HG02588 (cell line): ENCODE measurements around the gene DAAM1.

Experiments used
- ATAC-seq: cut with Tn5 transposase; IDR thresholded peaks from one replicate; pipeline ENCODE4 v1.9.1; 2021; ENCODE audit warnings: mild to moderate bottlenecking, moderate library complexity; ENCODE audit not compliant: unreplicated experiment

DAAM1 gene

GRCh38 chr14:59187118-59187517 lies 1.3 kb upstream of the DAAM1 start:
- no peak for ATAC-seq

GRCh38 chr14:59187802-59188460 lies 536 bp upstream of the DAAM1 start:
- ATAC-seq = peak; percentile 8

DNA sequence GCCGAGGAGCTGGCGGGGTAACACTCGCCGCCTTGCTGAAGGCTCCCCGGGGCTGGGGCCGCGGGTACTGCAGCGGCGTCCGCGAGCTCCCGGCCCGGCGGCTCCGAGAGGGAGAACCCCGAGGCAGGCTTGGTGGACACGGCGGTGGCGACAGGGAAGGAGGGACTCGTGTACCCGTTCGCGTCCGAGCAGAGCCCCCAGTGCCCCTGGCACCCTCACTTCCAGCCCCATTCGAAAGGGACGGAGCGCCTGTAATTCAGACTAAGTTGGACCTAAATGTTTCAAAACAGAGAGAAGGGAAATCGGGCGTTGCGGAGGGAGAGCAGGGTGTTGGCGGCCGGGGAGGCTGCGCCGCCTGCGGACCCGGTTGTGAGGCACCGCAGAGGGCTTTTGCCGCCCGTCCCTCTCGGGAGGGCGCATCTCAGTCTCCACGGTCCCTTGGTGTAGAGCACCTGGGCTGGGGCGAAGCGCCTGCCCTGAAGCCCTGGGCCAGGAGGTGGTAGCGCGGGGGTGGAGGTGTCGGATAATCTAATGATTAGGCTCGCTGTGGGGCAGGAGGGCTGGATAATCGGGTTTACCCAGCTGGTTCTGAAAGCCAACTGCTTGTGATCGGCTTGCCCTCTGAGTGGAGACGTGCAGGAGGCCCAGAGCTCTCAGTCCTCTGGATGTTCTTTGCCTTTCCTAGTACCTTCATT lies 771 bp downstream of the DAAM1 start:
- peak; percentile 7 for ATAC-seq

DNA sequence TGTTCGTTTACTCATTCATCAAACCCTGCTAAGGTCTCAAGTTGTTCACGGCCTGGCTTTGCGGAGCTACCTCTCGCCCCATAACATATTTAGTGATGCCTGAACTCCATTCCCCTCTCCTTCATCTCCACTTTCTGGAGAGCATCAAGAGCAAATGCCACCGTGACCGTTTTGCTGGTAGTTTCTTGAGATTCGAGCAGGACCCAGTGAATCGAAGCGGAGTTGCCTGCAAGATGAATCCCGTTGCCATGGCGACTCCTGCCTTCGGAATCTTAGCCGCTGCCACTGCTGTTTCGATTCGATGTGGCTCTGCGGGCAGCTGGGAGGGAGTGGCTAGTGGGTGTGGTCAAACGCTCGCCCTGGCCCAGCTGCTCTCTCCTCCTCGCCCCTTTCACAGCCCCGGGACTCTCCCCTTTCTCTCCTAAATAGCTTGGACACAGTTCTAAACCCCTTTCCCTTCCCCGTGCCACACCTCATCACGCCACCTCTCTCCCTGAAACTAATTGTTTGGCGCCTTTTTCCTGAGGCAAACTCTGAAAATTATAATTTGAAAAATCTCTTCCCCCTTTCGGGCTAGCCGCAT lies 1.4 kb downstream of the DAAM1 start:
- peak; percentile 49 for ATAC-seq

DNA sequence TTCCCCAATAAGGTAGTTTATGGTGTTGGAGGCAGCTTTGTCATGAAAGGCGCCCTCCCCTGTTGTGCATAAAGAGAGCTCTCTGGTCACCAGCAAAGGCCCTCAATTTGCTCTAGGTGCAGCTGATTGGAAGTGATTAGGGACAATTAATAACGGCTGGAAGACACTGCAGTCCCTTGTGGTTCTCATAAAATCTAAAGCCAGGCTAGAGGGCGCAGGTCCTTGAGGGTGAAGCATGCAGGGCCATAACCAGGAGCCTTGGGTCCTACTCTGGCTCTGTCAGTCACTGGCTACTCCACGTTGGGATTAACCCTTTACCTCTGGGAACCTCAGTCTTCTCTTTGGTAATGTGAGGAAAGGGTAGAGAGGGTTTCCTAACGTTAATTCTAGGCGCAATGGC lies 1.9 kb downstream of the DAAM1 start:
- ATAC-seq = no peak

GRCh38 chr14:59195912-59196311 lies 7.4 kb downstream of the DAAM1 start:
- no peak for ATAC-seq

GRCh38 chr14:59197695-59198262 lies 9.3 kb downstream of the DAAM1 start:
- ATAC-seq = no peak

GRCh38 chr14:59199205-59199604 lies 10.7 kb downstream of the DAAM1 start:
- ATAC-seq = no peak

DNA sequence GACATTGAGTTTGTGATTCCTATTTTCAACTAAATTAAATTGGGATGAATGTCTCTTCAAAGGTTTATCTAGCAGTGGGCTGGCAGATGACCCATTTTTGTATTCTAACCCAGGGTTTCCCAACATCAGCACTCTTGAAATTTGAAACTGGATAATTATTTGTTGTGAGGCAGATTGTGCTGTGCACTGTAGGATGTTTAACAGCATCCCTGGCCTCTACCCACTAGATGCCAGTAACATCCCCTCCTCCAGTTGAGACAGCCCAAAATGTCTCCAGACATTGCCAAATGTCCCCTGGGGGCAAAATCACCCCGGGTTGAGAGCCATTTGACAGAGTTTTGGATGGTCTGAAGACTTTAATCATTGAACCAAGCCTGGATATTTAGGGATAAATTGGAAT lies 11.1 kb downstream of the DAAM1 start:
- ATAC-seq = no peak

DNA sequence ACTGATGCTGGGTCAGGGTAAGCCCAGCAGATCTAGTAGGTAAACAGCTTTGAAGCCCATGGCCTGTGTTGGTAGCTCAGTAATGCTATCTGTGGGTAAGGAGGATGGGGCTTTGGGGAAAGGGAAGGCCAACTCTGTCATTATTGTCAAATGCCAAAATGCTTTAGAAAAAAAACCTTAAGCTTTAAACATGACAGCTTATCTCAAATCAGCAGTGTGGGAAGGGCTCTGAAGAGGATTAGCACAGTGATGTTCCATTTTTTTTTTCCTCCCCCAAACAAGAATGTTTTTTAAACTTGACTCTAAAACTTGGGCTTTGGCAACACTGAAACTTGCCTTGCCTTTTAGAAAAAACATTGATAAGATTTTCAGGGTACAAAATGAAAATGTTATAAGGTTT lies 11.7 kb downstream of the DAAM1 start:
- ATAC-seq = no peak

DNA sequence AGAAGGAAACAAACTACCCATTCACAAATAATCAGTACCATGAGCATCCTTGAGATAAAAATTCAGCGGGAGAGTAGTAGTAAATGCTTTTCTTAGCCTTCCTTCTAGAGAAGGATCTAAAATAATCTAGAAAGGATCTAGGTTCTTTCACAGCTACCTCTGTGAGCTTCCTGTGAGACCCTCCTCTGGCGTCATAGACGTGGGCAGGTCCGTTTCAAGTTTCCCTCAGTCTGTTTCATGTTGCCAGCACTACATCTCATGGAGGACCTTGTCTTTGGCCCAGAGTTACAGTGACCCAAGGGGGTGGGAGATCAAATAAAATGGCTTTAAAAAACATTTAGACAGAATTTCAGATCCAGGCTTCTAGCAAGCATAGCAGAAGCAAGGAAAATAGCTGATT lies 13.6 kb downstream of the DAAM1 start:
- no peak for ATAC-seq

GRCh38 chr14:59204305-59204704 lies 15.8 kb downstream of the DAAM1 start:
- ATAC-seq = no peak

DNA sequence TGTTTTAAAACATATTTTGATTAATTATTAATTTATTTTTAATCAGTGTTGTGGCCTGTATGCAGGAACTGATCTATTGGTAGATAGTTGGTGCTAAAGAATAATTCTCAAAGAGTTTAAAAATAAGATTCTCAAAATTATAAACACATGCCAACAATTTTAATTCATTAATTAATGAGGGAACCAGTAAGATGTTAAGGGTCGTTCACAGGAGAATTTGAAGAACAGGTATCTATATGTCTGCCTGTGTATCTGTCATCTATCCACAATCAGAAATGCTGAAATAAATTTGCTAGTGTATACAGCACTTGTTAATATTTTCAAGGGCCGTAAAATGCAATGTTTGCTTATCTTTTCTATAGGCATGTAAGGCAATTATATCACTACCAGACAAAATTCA lies 18.4 kb downstream of the DAAM1 start:
- ATAC-seq = no peak

DNA sequence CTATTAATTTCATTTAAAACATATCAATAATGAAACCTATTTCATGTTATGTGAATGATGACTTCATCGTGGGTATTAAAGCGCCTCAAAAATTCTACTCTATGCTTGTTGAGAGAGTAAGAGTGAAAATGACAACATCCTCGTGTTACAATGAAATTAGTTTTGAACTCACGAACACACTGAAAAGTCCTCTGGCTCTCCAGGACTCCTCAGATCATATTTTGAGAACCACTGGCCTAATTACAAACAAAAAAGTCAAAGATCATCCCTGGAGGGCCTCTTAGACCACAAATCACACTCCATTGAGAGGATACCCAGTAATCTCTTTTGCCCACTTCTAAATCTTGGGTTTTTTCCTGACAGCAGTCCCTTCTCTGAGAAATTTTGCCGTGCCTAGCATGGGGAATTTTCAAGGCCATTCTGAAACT lies 19.1 kb downstream of the DAAM1 start:
- no peak for ATAC-seq

GRCh38 chr14:59208224-59208814 lies 19.9 kb downstream of the DAAM1 start:
- ATAC-seq = peak; percentile 65

DNA sequence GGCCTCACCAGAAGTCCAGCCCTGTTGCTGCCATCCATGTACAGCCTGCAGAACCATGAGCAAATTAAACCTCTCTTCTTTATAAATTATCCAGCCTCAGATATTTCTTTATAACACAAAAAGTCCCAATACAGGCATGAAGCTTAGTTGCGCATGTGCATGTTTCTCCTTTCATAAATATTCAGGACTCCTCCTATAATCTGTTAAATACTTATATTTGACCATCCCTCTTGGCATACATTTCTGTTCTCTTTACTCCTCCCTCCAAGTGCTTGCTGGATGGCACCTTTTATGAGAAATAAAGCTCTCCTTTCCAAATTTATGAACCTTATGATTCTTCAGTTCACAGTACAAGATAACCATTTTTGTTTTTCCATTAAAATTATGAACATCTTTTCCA lies 20.5 kb downstream of the DAAM1 start:
- ATAC-seq = no peak

- ATAC-seq = no peak
Observed at GRCh38 chr14:59210621-59211020, 22.2 kb downstream of the DAAM1 start.

GRCh38 chr14:59213368-59214315 lies 25.2 kb downstream of the DAAM1 start:
- no peak for ATAC-seq

DNA sequence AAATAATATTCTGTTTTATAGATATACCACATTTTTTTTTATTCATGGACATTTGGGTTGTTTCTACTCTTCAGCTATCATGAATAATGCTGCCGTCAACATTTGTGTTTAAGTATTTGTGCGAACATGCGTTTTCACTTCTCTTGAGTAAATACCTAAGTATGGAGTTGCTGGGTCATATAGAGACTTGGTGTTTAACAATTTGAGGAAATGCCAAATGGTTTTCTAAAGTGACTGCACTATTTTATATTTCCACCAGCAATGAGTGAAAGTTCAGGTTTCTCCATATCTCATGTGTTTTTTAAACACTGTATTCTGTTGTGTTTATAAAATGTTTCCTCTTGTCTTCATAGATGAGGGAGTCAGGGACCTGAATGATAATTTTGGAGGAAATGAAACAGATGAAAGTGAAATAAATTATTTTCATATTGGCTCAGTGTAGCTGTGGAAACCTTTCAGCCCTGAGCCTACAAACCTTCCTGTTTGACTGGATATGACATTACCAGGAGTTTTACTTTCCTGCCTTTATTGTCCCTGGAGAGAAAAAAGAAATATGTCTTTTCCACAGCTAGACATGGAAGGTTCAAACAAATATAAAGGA lies 26.3 kb downstream of the DAAM1 start:
- ATAC-seq = no peak

DNA sequence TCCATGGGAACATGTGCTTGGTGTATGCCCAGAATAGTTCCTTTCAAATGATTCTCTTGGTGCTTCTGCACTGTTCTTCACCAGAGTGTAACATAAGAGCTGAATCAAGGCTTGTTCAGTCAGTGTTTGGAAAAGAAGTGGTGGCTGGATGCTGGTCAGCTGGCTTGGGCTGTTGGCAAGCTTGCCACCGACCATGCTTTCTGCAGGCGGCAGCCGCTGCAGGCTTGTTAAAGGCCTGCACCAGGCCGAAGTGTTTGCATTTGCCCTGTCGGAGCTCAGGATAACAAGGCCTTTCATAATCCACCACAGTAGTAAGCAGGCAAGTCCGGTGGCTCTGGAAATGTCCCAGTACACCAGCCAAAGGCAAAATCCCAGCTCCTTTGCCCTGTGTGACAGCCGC lies 26.9 kb downstream of the DAAM1 start:
- ATAC-seq = no peak
